Medulla oblongata (tissue), 1 donor: Measurements from ENCODE around the gene CCDC40.

ENCODE experiments used
- DNase-seq: peaks from one replicate; pipeline ENCODE4 v3.0.0-alpha.2; 2015; ENCODE audit errors: extremely low spot score

Gene CCDC40

DNA sequence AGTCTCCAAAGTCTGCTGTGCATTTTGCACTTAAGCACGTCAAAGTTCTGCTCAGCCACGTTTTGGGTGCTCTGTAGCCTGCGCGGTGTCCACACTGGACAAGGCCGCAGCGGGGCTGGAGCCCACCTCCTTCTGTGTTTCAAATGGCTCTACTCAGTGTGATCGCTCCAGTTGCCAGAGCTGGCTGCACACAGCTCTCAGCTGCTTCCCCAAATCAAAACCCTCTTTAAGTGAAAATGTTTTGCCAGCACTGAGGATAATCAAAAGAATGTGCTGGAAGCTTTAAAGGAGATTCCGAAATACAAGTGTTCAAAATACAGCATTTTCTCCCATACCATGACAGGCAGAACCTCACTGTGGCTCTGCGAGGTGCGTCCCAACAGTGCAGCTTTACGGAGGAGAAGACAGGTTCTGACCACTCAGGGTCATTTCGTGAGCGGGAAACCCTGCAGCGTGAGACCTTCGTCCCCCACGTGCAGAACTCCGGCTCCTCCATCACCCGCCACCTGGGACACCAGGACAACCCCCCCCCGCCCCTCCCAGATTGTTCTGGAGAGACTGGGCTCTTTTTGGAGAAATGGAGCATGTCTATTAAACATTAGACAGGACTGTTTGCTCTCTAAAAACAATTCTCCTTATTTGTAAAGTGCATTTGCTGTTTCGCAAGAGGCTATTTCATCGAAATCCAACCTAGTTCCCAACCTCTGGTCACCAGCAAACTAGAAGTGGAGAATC is 17.4 kb upstream of the CCDC40 start:
- no peak for DNase-seq

DNA sequence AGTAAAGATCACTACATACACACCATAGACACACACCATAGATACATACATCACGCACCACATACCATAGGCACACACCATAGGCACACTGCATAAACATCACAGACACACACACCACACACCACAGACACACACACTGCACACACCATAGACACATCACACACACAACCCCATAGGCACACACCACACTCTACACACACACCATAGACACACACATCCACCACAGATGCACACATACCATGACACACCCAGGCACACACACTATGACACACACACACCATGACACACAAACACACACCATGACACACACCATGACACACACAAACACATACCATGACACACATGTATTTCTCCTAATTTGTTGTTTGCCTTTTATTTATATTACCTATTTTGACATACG is 14.8 kb upstream of the CCDC40 start:
- no peak for DNase-seq

DNA sequence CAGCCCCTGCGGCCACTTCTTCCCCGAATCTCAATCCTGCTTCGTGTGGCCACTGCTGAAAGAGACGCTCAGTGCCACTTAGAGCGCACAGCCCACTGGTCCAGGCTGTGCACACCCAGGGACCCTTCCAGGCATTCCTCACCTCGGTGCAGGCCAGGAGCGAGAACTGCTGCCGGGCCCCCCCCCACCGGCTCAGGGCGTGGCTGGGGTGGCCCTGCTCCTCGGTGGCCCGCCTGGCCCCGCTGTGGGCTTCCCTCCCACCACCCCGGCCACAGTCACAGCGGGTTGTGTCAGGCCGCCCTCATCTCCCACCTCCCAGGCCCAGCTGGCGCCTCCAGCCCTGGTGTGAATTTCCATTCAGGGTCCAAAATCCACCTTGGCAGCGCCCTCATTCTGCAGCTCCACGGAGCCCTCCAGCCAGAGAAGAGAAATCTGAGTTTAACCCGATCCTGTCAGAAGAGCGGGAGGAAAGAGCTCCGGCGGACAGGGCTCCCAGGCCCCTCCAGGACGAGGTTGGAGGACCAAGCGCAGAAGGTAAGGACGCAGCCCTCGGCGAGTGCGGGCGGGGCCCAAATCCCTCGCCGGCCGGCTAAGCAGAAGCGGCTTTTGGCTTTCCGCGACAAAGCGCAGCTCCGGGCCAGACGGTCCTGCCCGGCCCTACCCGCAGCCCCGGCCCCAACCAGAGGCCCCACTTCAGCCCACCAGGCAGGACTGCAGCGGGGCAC is 12.8 kb upstream of the CCDC40 start:
- no peak for DNase-seq

DNA sequence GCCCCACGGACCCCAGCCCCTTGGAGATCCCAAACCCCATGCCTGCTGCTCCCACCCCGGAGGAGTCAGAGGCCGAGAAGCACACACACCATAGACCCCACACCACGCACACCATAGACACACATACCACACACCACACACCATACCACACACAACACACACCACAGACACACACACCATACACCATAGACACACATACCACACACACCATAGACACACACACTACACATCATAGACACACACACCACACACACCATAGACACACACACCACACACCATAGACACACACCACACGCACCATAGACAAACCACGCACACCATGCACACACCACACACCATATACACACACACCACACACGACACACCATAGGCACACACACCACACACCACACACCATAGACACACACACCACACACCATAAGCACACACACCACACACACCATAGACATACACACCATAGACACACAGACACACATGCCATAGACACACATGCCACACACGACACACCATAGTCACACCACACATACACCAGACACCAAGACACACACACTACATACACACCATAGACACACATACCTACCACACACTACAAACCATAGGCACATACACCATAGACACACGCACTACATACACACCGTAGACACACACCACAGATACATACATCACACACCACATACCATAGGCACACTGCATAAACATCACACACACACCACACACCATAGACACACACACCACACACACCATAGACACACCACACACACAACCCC is 12.1 kb upstream of the CCDC40 start:
- no peak for DNase-seq

DNA sequence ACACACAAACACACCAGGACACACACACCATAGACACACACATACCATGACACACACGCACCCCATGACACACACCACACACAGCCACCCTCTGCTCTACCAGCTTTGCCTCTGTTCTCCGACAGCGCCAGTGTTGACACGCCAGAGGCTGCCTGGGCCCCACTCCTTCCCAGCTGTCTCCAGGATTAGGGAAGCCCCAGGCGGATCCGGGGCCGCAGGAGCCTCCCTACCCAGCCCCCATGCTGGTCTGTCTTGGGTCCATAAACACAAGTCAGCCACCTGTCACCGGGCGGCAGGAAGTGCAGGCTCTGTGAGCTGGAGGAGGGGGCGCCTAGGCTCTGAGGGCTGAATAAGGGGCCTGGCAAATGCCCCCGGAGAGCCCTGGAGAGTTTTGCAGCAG is 11.3 kb upstream of the CCDC40 start:
- no peak for DNase-seq

DNA sequence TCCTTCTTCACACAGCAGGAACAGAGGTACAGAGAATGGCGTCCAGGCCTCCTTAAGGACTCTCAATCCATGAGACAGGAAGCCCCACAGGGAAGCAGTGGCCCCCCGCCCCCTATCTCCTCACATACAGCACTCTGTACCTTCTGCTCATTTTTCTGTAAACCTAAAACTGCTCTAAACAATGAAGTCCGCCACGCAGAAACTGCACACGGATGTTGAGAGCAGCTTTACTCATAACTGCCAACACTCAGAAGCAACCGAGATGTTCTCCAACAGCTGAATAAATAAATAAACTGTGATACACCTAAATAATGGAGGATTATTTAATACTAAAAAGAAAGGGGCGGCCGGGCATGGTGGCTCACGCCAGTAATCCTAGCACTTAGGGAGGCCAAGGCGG is 10.6 kb upstream of the CCDC40 start:
- DNase-seq, result no peak

DNA sequence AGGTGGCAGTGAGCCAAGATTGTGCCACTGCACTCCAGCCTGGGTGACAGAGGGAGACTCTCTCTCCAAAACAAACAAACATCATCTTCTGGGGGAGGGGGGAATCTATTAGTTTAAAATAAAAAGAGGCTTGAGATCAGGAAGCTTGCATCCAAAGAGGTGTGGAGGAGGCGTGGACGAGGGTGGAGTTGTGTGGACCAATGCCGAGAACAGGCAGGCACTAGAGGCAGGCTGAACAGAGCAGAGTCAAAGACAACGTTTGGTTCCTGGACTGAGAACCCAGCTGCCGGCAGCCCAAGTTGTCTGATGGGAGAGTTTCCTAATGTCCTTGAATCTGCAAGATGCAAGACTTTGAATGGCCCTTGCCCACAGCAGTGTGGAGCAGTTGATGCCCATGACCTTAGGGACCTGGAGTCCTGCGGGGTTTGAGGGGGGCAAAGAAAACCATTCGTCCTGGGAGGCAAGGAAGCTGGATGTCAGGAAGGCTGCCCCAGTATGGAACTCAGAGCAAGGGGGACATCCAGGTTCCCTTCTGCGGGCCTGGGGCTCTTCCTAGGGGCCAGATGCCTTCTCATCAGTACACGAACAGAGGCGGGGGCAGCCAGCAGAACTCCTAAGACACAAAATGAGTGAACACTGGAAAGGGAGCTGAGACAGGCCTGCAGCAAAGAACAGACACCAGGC is 9.9 kb upstream of the CCDC40 start:
- DNase-seq, result no peak

DNA sequence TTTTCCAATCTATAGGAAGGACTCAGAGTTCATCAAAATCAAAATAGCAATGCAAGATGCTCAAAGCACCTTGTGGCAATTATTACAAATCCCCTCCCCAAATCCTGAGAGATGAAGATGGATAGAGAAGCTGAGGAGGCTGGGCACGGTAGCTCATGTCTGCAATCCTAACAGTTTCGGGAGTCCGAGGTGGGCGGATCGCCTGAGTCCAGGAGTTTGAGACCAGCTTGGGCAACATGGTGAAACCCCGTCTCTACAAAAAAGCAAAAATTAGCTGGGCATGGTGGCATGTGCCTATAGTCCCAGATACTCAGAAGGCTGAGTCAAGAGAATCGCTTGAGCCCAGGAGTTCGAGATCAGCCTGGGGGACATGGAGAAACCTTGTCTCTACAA is 9.4 kb upstream of the CCDC40 start:
- DNase-seq, result no peak

DNA sequence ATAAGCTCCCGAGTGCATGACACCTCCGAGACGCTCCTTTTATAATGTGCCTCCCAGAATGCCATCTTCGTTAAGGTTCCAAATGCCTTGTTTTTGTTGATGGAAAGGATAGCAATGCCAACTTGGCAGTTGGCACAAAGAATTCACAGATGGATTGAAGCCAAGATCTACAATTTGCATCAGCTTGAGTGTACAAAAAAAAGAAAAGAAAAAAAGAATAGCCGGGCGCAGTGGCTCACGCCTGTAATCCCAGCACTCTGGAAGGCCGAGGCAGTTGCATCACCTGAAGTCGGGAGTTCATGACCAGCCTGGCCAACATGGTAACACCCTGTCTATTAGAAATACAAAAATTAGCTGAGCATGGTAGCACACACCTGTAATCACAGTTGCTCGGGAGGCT is 8.4 kb upstream of the CCDC40 start:
- DNase-seq, result no peak

DNA sequence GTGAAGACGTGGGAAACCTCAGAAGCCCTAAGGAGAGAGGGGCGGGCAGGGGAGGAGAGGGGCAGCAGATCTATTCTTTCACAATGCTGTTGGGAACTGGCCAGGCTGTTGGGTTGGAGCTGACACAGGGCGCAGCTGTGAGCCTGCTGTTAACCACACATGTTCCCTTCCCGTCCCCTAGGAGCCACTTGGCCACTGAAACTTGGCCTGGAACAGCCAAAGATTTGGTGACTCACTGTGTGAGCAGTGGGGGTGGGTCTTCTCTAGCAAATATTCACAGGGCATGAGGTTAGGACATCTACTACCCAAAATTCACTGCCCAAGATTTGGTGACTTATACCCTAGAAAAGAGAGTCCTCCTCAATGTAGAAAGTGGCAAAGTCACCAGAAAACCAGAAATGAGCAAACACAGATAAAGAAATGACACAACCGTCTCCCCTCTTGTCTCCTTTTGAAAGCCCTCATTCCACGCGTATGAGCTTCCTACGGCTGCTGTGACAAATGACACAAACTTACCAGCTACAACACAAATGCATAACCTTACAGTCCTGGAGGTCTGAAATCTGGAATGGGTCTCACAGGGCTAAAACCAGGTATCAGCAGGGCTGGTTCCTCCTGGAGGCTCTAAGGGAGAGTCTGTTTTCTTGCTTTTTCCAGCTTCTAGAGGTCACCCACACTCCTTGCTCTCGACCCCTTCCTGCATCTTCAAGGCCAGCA is 7.0 kb upstream of the CCDC40 start:
- DNase-seq, result peak; percentile 26

DNA sequence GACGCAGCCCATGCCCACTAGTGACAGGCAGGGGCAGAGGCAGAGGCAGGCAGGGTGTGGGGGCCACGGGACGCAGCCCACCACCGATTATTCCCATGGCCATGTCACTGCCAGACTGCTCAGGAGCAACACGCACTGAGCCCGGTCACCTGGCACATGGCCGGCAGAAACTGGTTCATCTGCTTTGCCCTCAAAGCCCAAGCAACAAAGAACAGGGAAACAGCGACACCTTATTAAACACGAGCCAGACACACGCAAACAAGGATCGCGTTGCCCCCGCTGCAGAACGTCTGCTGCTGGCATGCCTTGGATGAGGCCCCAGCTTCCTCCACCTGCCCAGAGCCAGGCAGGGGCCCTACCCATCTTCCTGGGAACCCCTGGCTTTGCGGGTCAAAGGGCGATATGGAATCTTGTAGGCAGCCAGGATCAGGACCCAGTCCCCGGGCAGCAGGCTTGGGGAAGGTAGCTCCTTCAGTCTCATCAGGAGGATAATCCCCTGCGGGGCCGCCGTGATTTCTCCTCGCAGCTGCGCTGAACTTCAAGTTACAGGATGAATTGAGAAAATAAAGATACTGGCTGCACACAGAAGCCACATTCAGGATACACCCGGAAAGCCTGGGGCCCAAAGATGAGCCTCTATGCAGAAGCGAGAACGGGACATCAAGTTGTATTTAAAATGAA is 5.6 kb upstream of the CCDC40 start:
- DNase-seq, result no peak

DNA sequence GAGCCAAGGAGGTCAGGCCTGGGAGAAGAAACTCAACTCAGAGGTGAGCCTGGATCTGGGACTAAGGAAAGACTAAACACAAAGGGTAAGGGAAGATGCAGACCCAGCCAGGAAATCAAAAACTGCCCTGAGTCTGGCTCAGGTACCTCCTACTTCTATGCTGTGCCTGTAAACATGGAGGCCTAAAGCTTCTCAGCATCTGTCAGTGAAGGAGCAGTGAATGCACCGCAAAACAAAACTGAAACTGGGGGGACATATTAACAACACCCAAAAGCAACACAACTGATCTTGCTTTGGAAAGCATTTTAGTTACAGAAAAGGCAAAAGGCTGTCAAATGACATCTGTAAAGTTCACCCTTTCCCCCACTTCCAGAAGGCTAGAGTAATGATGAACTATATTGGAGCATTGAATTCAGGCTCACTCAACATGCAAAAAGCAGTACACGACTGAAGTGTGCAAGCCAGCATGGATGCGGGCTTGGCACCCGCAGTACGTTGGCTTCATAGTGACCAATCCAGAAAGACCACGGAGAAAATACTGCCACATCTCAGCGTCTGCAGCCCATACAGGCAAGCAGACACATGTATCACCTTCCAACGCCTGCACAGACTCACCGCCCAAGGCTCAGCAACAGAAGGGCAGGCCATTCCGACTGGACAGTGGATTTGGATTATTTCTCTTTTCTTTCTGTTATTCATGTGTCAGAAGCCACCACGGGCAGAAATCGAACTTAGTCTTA is 4.6 kb upstream of the CCDC40 start:
- DNase-seq, result no peak

DNA sequence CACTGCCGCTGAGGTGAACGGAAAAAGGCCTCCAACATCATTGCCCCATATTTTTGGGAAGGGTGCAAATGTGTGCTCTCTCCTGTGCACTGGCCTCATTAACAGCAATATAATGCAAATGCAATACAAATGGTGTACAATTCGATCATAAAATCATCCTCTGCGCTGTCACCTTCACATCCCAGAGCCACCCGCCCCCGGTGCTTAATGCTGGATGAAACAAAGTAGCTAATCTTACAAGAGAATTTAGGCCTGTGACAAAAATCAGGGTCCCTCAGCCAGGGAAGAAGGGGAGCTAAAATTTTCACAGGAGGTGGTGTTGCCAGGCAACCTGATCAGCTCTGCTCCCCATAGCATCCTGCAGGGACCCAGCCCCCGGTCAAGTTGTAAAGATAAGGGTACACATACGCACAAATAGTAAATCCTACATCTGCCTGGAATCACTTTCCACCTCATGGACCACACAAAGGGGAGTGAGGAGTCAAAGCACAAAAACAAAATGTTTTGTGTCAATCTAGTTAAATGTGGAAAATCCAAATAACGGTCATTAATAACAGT is 3.7 kb upstream of the CCDC40 start:
- DNase-seq, result no peak

DNA sequence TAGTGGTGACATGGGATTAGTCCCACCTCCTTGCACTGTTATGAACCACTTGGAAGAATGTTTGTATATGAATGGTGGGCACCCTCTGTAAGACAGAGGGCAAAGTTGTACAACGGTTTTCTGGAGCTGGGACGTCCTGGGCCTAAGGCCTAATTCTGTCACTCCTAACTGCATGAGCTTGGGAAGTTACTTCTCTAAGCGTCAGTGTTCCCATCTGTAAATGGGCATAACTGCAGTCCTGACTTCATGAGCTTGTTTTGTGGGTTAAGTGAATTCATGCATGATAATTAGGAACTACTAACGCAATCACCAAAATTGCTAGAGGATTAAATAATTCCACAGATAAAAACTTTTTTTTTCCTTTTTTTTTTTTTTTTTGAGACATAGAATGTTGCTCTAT is 2.6 kb upstream of the CCDC40 start:
- no peak for DNase-seq

DNA sequence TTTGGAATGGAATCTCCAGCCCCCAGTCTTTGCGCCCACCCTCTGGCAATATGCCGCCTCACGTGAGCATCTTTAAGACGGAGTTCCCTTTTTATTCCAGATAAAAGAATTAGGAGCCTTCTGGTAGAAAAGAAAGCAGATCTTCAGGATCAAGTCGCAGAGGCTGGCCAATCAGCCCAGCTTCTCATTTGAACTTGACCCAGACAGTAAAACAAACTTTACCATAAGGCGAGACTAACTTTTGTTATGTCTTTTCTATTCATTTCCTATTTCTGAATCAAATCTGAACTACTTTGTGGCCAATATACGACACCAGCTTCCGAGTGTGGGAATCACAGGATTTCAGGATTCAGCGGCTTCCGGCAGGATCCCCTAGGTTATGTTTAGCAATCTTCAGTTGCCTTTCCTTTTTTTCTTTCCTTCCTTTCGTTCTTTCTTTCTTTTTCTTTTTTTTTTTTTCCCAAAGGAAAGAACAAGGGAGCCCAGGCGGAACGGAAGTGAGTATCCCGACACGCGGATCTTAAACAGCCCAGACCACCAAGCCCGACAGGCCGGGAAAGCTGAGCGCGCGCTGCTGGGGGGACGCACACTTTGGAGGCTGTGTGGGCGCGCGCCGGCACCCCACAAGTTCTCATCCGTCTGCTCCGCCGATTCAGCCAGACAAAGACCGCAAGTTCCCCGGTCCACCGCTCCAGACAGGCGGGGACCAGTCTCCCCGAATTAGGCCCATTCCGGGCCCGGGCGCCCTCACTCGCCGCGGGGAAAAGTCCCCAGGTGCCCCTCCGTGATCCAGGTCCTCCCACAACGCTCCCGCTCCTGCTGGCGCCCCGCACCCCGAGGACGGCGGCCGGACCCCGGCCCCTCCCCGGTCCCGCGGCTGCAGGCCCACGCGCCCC is 1.4 kb upstream of the CCDC40 start:
- DNase-seq, result no peak

DNA sequence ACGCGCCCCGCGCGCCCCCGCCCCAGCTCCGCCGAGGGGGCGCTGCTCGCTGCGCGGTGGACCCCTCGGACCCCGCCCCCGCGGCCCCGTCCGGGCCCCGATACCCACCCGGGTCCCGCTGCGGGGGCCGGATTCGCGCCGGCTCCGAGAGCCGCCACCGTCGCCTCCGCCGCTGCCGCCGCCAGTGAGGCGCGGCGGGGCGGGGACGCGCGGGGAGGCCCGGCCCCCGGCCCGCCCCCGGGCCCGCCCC is 830 bp upstream of the CCDC40 start, which contains the start of gene TBC1D16:
Gene TBC1D16 (minus strand): TSS at position 186 of the 250 bp plus-strand sequence. CDS start 22,325 bp downstream, outside the sequence.
- no peak for DNase-seq

DNA sequence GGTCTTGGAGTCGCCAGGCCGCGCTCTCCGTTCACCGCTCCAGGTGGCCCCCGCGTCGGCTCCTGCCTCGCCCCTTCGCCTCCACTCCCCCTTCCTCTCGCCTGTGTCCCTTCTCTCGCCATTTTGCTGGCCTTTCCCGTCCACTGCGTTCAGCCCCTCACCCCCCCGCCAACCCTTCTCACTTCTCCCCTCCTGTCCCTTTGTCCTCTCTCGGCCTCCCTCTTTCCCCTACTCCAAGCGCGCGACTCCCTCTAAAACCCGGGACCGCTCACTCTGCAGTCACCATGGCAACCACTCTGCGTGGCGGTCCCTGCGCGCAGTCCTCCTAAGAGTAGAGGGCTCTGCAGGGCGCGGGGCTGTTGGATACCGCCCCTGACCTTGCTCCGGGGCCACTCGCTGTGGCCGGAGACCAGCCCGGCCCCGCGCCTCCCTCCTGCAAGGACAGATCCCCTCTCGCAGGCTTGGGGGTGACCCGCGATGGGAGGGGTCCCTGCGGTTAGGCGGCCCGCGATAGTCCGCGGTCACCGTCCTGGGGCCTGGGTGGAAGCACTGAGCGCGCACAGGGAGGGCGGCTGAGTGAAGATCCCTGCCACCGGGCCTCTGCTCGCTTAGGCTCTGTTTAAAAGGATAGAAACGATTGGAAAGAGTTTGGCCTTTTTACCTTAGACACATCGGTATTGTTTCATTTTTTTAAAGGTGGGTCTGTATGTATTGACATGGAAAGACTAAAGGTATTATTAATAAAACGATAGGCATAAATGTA is 454 bp downstream of the CCDC40 start:
- peak; percentile 18 for DNase-seq

DNA sequence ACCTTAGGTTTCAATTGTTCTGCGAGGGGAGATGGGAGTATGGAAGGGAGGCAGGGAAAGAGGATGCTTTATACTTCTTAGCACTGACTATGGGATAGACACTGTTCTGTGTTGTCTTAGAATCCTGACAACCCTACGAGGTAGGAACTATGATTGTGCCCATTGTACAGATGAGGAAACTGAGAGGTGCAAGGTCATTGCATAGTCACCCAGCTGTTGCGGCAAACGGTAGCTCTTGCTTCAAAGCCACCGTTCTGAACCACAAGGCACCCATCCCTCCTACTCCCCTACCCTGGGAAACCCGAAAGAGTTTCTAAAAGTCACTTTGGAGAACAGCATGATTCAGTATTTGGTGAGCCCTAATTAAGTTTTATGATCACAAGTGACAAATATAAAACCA is 7.5 kb downstream of the CCDC40 start:
- DNase-seq, result no peak
